Measurements from ENCODE around the gene GRPEL1. TPM values are rescaled to one million over a fixed set of nuclear protein-coding genes. Genes with fewer than 3 reads are reported as not detected.
"Not testable (repeated sequence)": the region's sequence is repeated elsewhere in the genome, so short reads cannot be mapped to it uniquely, and the experiment has no call there.

The GRPEL1 gene
- polyA plus RNA-seq, 1 donor from 2014 or later: 28.5 TPM

DNA sequence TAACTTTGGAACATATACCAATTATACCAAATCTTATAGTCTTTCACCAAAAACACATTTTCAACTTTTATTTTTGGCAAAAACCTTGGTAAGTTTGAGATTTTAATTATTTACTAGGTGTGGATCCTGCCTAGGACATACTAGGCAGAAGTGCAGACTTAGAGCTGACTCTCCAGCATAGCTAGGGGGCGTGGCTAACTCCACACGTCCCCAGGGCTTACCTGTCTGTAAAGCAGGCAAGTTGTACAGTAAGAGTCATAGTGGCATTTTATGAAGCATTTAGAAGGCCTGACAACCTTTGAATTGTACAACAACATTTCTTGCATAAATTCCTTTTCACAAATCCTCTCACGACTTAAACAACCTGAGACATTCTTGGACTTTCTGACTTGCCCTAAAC, 19.2 kb upstream of the GRPEL1 start:
- H3K27ac ChIP-seq (ENCODE audit: low read length): no peak overlapping the region
- no peak for TF ChIP-seq POLR2AphosphoS5 (IDR thresholded peaks at IDR 0.05)
- no peak for TF ChIP-seq MXI1 (conservative IDR thresholded peaks at IDR 0.05; ENCODE audit: poor library complexity, severe bottlenecking)
- no peak for TF ChIP-seq EZH2 (IDR thresholded peaks at IDR 0.05; ENCODE audit: borderline replicate concordance, insufficient read depth, low read length, poor library complexity, severe bottlenecking)
- TF ChIP-seq RAD21 (conservative IDR thresholded peaks at IDR 0.05): no peak
- no peak for TF ChIP-seq TAF1 (IDR thresholded peaks at IDR 0.05; ENCODE audit: low read depth)
- TF ChIP-seq, protein P1, sequence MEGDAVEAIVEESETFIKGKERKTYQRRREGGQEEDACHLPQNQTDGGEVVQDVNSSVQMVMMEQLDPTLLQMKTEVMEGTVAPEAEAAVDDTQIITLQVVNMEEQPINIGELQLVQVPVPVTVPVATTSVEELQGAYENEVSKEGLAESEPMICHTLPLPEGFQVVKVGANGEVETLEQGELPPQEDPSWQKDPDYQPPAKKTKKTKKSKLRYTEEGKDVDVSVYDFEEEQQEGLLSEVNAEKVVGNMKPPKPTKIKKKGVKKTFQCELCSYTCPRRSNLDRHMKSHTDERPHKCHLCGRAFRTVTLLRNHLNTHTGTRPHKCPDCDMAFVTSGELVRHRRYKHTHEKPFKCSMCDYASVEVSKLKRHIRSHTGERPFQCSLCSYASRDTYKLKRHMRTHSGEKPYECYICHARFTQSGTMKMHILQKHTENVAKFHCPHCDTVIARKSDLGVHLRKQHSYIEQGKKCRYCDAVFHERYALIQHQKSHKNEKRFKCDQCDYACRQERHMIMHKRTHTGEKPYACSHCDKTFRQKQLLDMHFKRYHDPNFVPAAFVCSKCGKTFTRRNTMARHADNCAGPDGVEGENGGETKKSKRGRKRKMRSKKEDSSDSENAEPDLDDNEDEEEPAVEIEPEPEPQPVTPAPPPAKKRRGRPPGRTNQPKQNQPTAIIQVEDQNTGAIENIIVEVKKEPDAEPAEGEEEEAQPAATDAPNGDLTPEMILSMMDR (IDR thresholded peaks at IDR 0.05; ENCODE audit: poor library complexity, severe bottlenecking): no peak
- TF ChIP-seq SMC3 (conservative IDR thresholded peaks at IDR 0.05; ENCODE audit: poor library complexity): no peak
- TF ChIP-seq EP300 (conservative IDR thresholded peaks at IDR 0.05; ENCODE audit: poor library complexity, severe bottlenecking): no peak
- TF ChIP-seq REST (IDR thresholded peaks at IDR 0.05; ENCODE audit: borderline replicate concordance): no peak
- no peaks in the 10 kb centered on the region for H4K20me1 ChIP-seq (ENCODE audit: insufficient read depth)
- H2AFZ ChIP-seq (ENCODE audit: low read depth, low read length): no peak overlapping the region
- no peaks in the 10 kb centered on the region for H3K27me3 ChIP-seq (ENCODE audit: insufficient read depth, low read depth, low read length)
- no peak overlapping the region for H3K9ac ChIP-seq (ENCODE audit: low read length)
- no peak overlapping the region for H3K4me2 ChIP-seq (ENCODE audit: low read length)
- H3K36me3 ChIP-seq (ENCODE audit: insufficient read depth, low read length): no peaks in the 10 kb centered on the region
- no peaks in the 10 kb centered on the region for H3K9me2 ChIP-seq (ENCODE audit: insufficient read depth, low read length)
- no peak overlapping the region for H3K4me3 ChIP-seq (ENCODE audit: low read length)
- no peaks in the 10 kb centered on the region for H3K9me3 ChIP-seq (ENCODE audit: low read length)
- no peaks in the 10 kb centered on the region for H3K79me2 ChIP-seq (replicated peaks; ENCODE audit: insufficient read depth, low read length)
- no peaks in the 10 kb centered on the region for H3F3A ChIP-seq (ENCODE audit: insufficient read depth, low read length, poor library complexity, severe bottlenecking)

DNA sequence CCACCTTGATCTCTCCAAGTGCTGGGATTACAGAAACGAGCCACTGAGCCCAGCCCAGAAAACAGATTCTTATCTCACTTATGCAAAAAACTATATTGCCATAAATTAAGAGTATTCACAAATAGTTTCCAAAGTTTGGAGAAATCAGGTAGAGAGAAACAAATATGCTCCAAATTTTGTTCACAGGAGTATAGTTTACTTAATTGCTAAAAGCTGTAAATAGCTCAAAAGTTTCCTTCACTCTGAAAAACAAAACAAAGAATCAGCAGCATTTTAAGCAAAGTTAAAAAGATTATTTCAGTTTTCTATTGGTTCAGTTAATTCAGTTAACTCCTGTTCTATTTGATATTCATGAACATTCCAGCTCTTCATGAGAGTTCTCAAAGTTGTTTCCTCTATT, 18.5 kb upstream of the GRPEL1 start:
- Histone ChIP-seq H3K9ac (ENCODE audit: low read length) (no peak overlapping the region), H3K36me3 (ENCODE audit: insufficient read depth, low read length) (no peaks in the 10 kb centered on the region), H3K27ac (ENCODE audit: low read length) (no peak overlapping the region), H3K27me3 (ENCODE audit: insufficient read depth, low read depth, low read length) (no peaks in the 10 kb centered on the region), H3F3A (ENCODE audit: insufficient read depth, low read length, poor library complexity, severe bottlenecking) (no peaks in the 10 kb centered on the region), H2AFZ (ENCODE audit: low read depth, low read length) (no peak overlapping the region), H3K4me2 (ENCODE audit: low read length) (no peak overlapping the region), H3K4me3 (ENCODE audit: low read length) (no peak overlapping the region), H3K9me3 (ENCODE audit: low read length) (no peaks in the 10 kb centered on the region), H3K79me2 (replicated peaks; ENCODE audit: insufficient read depth, low read length) (no peaks in the 10 kb centered on the region), H4K20me1 (ENCODE audit: insufficient read depth) (no peaks in the 10 kb centered on the region), H3K9me2 (ENCODE audit: insufficient read depth, low read length) (no peaks in the 10 kb centered on the region)
- TF ChIP-seq RAD21 (conservative IDR thresholded peaks at IDR 0.05): no peak

GRCh38 chr4:7084564-7084961, 16.7 kb upstream of the GRPEL1 start:
- not testable (repeated sequence) for H3K4me3 ChIP-seq (ENCODE audit: low read length); H2AFZ ChIP-seq (ENCODE audit: low read depth, low read length); H3F3A ChIP-seq (ENCODE audit: insufficient read depth, low read length, poor library complexity, severe bottlenecking); H3K36me3 ChIP-seq (ENCODE audit: insufficient read depth, low read length); H3K9me3 ChIP-seq (ENCODE audit: low read length); H3K4me2 ChIP-seq (ENCODE audit: low read length); H3K27me3 ChIP-seq (ENCODE audit: insufficient read depth, low read depth, low read length); H3K9me2 ChIP-seq (ENCODE audit: insufficient read depth, low read length); H3K9ac ChIP-seq (ENCODE audit: low read length); H3K79me2 ChIP-seq (replicated peaks; ENCODE audit: insufficient read depth, low read length); H3K27ac ChIP-seq (ENCODE audit: low read length); H4K20me1 ChIP-seq (ENCODE audit: insufficient read depth)

Data from neural cell (in vitro differentiated cells).